ENCODE measurements around the gene SPATS2. TPM values are rescaled to one million over a fixed set of nuclear protein-coding genes. Genes with fewer than 3 reads are reported as not detected.

Gene SPATS2
- total and polyA plus RNA-seq, 10 of the 15 experiments (the other 5 are each of a cell fraction or from before 2014, with no cell fraction given): 9.0 to 54.2 (median 27.5) TPM

DNA sequence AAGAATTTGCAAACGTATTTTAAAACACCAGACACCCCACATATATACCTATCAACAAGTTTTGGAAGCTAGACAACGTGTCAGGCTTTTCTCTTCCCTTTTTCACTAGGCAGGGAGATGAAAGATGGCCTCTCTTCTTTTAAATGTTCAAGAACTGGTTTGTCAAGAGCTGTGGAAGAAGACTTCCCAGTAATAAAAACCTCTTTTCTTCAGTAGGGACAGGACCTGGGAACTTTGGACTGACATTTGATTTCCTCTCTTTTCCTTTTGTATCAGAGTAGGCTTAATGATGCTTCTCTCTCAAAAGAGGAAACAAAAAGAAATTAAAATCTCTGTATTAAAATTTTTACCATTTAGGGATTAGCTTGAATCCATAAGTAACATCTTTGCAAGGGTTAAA is 49.6 kb downstream of the SPATS2 start:
- Histone ChIP-seq H3K9ac (ENCODE audit: control insufficient read depth, insufficient read depth, low read length) (no peak overlapping the region), H3K4me3 (no peak overlapping the region), H3K27me3 (replicated peaks in 1 of 2; ENCODE audit: control insufficient read depth in 2 of 2, insufficient read depth in 2 of 2, low read length in 1 of 2) (no peaks in the 10 kb centered on the region), H3K27ac (ENCODE audit: control insufficient read depth, insufficient read depth) (no peak overlapping the region), H3K79me2 (ENCODE audit: control insufficient read depth, insufficient read depth, low read length) (peaks cover 28% of the 10 kb centered on the region), H4K20me1 (ENCODE audit: control insufficient read depth, insufficient read depth) (no peaks in the 10 kb centered on the region), H3K4me1 (ENCODE audit: control insufficient read depth, insufficient read depth, low read length) (no peaks in the 10 kb centered on the region), H3K9me3 (replicated peaks; ENCODE audit: control insufficient read depth, insufficient read depth, low read length) (no peaks in the 10 kb centered on the region), H2AFZ (ENCODE audit: control insufficient read depth, low read depth, low read length) (no peak overlapping the region), H3K36me3 (ENCODE audit: control insufficient read depth in 2 of 2, insufficient read depth in 2 of 2, low read length in 1 of 2) (peaks cover 0 to 2% of the 10 kb centered on the region in 2 experiments; a peak in 2 of 4 replicates), H3K4me2 (ENCODE audit: control insufficient read depth, insufficient read depth) (no peak overlapping the region)
- CTCF ChIA-PET: interaction anchor here (0.9 to 2.1 kb wide), 2 partner anchors 17 to 59 kb away, joined by 3 to 7 read pairs; no protein-coding TSS in a partner anchor
- ATAC-seq (no peak), DNase-seq (ENCODE audit: low read depth, low spot score) (no peak), FAIRE-seq (no peak)
- WGBS (ENCODE audit: insufficient coverage, insufficient replicate concordance, low lambda C conversion rate, missing lambda C conversion rate): 58% methylated on average over 2 of the region's 2 CpGs
- SMC1A ChIA-PET (ENCODE audit: uncharacterized antibody, unreplicated experiment): interaction anchor here (0.9 to 4.2 kb wide), 6 partner anchors 11 to 98 kb away, joined by 4 to 27 read pairs (median 4); no protein-coding TSS in a partner anchor
- RAD21 ChIA-PET (ENCODE audit: unreplicated experiment): interaction anchor here (1.1 to 1.2 kb wide), 2 partner anchors 12 to 58 kb away, joined by 3 to 5 read pairs; no protein-coding TSS in a partner anchor
- in situ Hi-C loops (cut with MboI): no loop called here
- intact Hi-C loops (cut with micrococcal nuclease; ENCODE audit: unreplicated experiment): no loop called here
- no peak for TF ChIP-seq SREBF1 (IDR thresholded peaks at IDR 0.05; ENCODE audit: low read length)
- TF ChIP-seq, protein P1, sequence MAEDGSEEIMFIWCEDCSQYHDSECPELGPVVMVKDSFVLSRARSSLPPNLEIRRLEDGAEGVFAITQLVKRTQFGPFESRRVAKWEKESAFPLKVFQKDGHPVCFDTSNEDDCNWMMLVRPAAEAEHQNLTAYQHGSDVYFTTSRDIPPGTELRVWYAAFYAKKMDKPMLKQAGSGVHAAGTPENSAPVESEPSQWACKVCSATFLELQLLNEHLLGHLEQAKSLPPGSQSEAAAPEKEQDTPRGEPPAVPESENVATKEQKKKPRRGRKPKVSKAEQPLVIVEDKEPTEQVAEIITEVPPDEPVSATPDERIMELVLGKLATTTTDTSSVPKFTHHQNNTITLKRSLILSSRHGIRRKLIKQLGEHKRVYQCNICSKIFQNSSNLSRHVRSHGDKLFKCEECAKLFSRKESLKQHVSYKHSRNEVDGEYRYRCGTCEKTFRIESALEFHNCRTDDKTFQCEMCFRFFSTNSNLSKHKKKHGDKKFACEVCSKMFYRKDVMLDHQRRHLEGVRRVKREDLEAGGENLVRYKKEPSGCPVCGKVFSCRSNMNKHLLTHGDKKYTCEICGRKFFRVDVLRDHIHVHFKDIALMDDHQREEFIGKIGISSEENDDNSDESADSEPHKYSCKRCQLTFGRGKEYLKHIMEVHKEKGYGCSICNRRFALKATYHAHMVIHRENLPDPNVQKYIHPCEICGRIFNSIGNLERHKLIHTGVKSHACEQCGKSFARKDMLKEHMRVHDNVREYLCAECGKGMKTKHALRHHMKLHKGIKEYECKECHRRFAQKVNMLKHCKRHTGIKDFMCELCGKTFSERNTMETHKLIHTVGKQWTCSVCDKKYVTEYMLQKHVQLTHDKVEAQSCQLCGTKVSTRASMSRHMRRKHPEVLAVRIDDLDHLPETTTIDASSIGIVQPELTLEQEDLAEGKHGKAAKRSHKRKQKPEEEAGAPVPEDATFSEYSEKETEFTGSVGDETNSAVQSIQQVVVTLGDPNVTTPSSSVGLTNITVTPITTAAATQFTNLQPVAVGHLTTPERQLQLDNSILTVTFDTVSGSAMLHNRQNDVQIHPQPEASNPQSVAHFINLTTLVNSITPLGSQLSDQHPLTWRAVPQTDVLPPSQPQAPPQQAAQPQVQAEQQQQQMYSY (CRISPR knock-in tag; IDR thresholded peaks at IDR 0.05): no peak
- TF ChIP-seq MTA2 (IDR thresholded peaks at IDR 0.05; ENCODE audit: low read depth): no peak
- no peak for TF ChIP-seq SMAD5 (IDR thresholded peaks at IDR 0.05; ENCODE audit: low read depth)
- POLR2A ChIA-PET: interaction anchor here (0.5 to 1.0 kb wide), 5 partner anchors 31 to 207 kb away, joined by 3 to 5 read pairs (median 4); partner anchors contain the start of genes DNAJC22 and SPATS2
- BruUV-seq (replicated peaks): no TSS peak
